HG02623 (cell line): ENCODE data around the gene NR4A1.

ENCODE experiments used
- ATAC-seq: cut with Tn5 transposase; IDR thresholded peaks from one replicate; pipeline ENCODE4 v1.9.1; 2021; ENCODE audit warnings: moderate library complexity; ENCODE audit not compliant: unreplicated experiment

The NR4A1 gene

GRCh38 chr12:52057638-52058576 is 6.7 kb downstream of the NR4A1 start:
- no peak for ATAC-seq

- no peak for ATAC-seq
These were observed 7.6 kb downstream of the NR4A1 start for GRCh38 chr12:52058631-52059361.

- no peak for ATAC-seq
These were observed 8.6 kb downstream of the NR4A1 start for GRCh38 chr12:52059582-52060497.

- no peak for ATAC-seq
These were observed 9.4 kb downstream of the NR4A1 start for GRCh38 chr12:52060498-52061177.

- ATAC-seq = no peak
These were observed 10.4 kb downstream of the NR4A1 start for GRCh38 chr12:52061470-52062166.

- ATAC-seq = no peak
These were observed 11.2 kb downstream of the NR4A1 start for GRCh38 chr12:52062167-52063081.

- ATAC-seq = no peak
These were observed 12.1 kb downstream of the NR4A1 start for GRCh38 chr12:52063082-52063924.

GRCh38 chr12:52063981-52064649 is 12.9 kb downstream of the NR4A1 start:
- ATAC-seq = no peak

- ATAC-seq = no peak
These were observed 15.3 kb downstream of the NR4A1 start for GRCh38 chr12:52066346-52067080.

GRCh38 chr12:52067081-52067374 is 15.8 kb downstream of the NR4A1 start:
- no peak for ATAC-seq

- ATAC-seq = peak; percentile 95
These were observed 18.3 kb downstream of the NR4A1 start, which contains the start of gene ATG101 for GRCh38 chr12:52069327-52070184. TSS of gene ATG101 (plus strand) at chr12:52069978. CDS start at chr12:52073651, 3,673 bp downstream.

GRCh38 chr12:52070185-52070925 is 19.1 kb downstream of the NR4A1 start:
- peak; percentile 12 for ATAC-seq

- no peak for ATAC-seq
These were observed 22.5 kb downstream of the NR4A1 start for GRCh38 chr12:52073531-52074381.
